HG03103 (cell line): Measurements from ENCODE around the gene CEP44.
"Not testable (repeated sequence)": the region's sequence is repeated elsewhere in the genome, so short reads cannot be mapped to it uniquely, and the experiment has no call there.

Experiments
- ATAC-seq: cut with Tn5 transposase; IDR thresholded peaks from one replicate; pipeline ENCODE4 v1.9.1; 2021; ENCODE audit warnings: low read depth; ENCODE audit not compliant: unreplicated experiment

Gene CEP44, protein sequence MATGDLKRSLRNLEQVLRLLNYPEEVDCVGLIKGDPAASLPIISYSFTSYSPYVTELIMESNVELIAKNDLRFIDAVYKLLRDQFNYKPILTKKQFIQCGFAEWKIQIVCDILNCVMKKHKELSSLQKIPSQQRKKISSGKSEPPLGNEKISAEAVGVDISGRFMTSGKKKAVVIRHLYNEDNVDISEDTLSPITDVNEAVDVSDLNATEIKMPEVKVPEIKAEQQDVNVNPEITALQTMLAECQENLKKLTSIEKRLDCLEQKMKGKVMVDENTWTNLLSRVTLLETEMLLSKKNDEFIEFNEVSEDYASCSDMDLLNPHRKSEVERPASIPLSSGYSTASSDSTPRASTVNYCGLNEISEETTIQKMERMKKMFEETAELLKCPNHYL

DNA sequence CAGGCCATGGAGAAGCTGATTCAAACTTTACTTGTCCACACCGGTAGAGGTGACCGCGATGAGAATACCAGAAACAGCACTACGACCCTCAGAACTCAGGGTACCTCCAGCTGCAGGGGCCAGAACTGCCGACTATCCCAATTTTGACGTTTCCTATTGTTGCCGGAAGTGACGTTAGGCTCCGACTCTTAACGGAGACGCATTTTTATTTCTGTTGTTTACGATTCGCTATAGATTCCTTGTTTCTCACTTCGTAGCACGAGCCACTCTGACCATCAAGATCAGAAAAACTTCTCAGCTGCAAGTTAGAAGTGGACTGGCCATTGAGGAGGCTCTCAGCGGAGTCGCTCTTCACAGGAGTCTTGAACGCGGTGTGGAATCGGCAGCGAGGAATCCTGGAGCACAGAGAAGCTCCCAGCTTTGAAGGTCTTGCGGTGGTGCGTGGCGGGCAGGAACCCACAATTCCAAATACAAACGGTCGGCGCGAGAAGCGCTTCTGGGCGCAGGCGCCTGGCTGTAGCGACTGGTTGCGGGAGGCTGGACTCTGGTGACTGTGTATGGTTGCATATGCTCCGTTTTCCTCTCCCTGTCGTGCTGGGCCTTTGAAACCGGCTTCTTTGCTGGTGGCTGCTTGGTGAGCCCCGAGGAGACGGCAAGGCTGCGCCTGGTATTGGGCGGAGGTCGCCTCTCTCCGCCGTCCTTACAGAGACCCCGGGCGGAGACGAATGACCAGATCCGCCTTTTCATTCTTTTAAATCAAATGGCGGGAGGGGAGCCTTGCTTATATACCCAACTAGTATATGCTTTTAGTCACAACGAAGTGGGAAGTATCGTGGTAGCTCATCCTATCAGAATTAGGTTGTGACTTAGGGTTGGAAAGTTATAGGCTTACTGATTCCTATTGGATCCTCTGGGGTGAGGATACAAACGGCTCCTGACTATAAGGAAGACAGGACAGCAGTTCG is at the start of gene CEP44, which contains the start of gene FBXO8:
Gene CEP44, plus strand, starts transcription at position 405 of the 965 bp plus-strand sequence. CDS start 15,211 bp downstream, outside the sequence.
Gene FBXO8, minus strand, starts transcription at position 161 of the 965 bp plus-strand sequence. CDS start 20,575 bp downstream, outside the sequence.
- peak; percentile 54 for ATAC-seq

DNA sequence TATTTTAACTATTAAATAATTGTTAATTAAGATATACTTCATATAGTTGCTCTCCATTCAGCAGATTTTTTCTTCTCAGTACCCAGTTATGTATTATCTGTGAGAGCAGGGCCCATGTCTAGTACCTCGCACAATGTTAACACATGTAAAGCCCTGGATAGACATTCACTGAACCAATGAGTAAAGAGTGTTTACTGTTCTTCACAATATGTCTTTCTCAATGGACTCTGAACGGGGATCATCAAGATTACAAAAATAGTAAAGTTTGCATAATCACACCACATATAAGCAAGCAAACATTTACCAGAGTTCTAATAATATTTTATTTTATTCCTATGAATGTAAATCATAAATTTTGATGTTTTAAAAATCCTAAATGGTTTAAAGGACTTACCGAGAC is 47.4 kb upstream of the CEP44 start:
- ATAC-seq: no peak

DNA sequence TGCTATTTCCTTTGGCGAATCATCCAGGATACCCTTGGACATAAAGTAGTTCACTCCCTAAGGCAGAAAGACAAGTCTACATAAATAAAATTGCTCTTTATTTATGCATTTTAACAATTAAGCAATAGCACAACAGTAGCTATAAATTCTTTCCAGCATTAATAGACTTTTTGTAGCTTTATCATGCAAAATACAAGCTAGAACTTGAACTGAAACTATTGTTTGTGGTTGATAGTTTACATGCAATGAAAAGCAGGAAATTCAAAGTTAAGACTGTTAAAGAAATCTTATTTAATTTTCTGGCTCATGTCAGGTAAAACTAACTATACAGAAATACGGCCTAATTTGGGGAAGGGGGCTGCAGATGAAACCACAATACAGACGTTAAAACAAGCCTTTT is 42.5 kb upstream of the CEP44 start:
- ATAC-seq: no peak

DNA sequence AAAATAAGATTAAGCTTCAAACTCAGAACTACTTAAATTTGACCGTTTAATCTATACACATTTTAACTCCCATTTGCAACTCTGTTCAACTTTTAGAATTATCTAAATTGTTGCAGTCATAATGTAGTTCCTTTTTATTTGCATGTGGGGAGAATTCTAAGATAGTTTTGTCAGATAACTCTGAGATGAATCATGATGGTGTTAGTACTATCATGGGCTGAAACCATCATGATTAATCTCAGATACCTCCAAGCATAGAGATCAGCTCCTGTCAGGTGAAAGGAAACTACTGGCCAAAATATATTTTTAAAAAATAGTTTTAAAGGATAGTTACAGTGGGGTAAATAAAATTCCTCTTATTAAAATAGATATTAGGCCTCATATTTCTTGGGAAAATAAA is 39.3 kb upstream of the CEP44 start:
- no peak for ATAC-seq

DNA sequence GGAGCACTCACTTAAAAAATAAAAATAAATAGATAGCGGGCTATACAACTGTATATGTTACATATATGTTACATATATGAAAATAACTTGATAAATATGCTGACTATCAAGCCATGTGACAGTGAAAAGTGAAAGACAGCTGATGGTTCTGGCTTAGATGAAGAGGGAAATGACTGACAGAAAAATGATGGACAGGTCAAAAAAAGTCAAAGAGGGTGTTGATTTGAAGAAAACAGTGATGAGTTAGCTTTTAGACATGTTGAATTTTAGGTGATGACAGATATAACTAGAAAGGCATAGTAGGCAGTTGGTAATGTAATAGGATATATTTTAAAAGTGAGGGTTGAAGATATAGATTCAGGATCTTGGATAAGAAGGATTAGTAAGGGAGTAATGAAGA is 38.0 kb upstream of the CEP44 start:
- ATAC-seq: no peak

DNA sequence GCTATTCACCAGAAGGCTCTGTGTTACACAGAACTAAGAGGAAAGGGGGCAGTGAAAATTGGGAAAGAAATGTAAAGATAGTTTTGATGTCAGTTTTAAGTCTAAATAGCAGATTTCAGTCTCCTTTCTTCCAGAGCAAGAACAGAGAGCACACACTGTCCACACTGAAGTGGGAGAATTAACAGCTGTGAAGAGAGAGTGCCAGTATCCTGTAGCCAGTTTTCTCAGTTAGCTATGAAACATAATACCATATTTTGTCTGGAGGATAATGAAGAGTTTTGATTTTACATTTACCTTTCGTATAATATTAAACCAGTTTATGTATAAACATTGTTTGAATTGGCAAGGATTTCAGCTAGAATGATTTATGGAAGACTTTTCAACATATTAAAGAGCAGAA is 35.3 kb upstream of the CEP44 start:
- ATAC-seq: no peak

DNA sequence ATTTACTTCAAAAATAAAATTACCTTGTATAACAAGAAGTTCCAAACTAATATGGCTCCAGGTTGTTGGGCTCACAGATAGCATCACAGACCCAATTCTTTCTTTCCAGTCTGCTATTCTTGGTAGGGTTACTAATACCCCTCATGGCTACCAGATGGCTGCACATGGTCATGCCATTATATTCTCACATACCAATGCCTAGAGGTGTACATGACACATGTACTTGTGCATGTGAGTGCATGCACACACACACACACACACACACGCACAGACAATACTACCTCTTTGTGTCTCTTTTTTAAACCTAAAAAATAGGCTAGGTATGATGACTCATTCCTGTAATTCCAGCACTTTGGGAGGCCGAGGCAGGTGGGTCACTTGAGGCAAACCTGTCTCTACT is 31.3 kb upstream of the CEP44 start:
- no peak for ATAC-seq

DNA sequence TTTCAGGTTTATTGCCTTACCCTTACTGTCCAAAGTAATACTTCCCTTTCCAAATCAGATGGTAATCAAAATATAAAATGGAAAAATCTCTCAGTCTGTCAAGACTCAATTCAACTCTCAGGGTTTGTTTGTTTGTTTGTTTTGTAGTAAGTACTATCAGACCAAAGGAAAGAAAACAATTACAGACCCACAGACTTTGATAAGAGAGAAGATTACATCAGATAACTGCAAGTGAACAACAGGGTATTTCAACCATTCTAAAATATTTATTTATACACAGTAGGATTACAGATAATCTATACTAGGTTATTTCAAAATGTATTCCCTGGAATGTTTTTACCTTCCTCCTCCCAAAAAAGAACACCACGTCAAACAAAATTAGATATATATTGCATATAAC is 29.1 kb upstream of the CEP44 start:
- ATAC-seq: no peak

DNA sequence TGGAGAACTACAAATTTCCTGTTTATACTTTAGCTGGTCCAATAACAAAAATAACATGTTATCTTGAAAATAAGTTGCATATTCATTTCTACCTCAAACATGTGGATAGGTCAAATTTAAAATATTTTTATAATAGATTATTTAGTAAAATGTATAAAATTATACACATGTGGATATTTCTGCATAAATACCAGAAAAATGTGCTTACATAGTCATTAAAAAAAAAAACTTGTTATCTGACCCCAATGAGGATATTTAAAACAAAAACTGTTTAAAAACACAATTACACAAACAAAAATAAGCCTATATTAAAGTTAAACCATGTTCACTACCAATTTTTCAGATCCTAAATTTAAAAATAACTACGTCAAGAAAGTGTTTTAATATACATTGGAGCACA is 28.3 kb upstream of the CEP44 start:
- ATAC-seq: no peak

DNA sequence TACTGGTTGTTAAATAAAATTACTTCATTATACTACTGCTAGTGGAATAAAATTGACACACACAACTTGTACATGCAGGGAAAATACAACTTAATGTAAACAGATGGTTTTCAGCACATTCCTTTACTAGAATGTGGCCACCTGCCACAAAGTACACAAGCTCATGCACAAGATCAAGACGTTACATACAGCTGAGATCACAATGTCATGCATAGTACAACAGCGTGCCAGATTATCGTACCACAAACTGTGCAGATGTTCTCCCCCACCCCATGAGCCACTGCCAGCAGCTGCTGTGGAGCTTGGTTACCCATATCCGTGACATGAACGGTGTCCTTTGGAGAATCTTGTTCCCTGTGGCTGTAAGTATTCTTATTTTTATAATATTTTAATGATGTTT is 27.9 kb upstream of the CEP44 start:
- ATAC-seq: no peak

DNA sequence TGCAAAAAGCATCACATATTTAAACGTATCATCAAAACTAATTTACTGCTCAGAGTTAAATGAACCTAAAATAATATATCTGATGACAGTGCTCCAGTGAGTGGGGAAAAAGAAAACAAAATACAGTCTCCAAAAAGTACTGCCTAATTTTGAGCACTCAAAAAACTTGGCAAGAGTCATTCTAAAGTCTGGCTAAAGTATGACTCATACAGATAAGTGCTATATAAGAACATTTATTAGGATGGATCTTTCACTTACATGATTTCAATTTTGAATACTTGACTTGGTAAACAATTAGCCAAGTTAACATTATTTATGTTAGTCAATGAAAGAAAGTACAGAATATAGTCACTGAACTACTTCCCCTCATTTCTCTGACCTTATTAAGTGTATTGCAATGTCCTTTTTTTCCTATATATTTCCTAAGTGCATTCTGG is 27.4 kb upstream of the CEP44 start:
- no peak for ATAC-seq

DNA sequence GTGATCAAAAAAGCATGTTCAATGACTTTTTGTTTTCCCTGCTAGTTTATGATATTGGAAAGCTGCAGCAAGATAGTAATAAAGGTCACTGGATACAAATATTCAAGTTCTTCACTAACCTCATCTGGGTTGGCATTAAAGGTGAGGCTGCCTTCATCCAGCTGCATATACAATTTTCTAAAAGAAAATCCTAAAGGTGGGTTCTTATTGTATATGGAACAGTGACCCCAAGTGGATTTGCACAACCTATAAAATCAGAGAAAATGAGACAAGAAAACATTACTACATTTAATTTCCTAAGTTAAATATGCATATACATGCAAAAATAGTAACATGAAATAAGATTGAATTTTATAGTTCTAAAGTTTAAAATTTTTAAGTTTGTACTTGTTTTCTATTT is 24.1 kb upstream of the CEP44 start:
- ATAC-seq: no peak

DNA sequence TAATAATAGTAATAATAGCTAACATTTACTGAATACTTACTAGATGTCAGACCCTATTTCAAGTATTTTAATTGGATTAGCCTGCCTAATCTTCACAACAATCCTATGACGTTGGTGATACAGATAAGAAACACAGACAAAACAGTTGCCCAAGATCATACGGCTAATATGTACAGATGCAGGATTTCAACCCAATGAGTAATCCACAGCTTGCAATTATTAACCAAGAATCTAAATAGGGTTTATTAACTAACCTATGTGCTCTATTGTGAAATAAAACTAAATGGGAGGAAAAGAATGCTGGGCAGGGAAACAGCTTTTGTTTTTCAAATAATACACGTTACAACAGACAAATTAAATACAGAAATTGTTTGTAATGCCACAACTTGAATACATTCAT is 23.6 kb upstream of the CEP44 start:
- ATAC-seq: no peak

DNA sequence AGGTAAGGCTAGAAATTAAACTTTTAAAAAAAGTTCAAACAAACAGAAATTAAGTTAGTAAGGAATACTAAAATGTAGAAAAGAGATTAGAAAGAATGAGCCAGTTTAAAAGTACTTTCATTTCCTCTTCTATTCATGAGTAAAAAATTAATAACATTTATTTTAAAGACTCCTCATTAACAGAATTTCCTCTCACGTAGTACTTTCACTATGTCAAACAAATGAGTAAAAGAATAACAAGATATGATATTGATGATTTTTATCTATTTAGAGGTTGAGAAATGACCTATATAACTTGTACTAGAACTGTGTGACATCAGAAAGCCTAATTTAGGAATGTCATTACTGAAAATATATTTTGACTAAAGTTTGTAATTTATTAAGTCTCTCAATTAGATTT is 22.3 kb upstream of the CEP44 start:
- ATAC-seq: not testable (repeated sequence)

DNA sequence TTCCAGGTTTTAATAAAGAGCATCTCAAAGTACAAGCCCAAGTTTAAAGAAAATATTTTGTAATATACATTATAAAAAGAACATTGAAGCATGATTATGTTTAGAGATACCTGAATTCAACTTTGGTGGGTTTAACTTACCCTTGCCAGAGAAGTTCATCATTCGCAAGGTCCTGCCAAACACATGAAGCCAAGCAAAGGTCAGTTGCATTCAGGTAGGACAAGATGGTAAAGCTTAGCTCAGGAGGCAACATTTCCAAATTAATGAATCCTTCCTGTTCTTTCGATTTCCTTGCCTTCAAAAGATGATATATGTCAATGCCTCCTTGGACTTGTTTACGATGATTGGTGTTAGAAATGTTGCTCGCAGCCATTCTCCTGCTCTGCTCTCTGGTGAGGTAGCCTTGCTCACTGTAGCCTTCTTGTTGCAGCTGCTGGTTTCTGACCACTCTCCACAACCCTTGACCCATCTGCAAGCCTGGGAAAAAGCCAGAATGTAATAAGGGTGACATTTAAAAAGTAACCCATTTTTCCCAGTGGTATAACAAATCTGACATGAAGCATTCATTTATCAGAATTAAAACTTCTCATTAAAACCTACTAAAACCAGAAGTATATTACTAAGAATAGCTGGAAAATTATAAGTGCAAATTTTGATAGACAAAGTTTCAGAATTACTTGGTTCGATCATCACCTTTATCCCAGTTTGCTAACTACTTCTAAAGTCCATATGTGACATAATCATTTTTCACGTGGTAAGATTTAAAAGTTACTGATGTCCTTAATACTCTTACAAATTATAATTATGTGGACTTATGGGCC is 20.9 kb upstream of the CEP44 start:
- no peak for ATAC-seq

DNA sequence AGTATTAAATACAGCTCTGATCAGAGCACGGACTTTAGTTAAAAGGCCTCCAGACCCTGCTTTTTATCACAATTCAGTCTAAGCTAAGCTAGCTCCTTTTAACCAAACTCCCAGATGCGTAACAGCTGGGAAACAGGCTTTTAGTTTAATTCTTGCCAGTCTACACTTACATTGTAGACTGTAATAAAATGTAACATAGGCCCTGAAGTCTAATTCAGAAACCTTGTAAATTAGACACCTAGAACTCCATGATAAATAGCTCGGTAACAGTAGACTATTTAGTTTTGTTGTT is 20.3 kb upstream of the CEP44 start:
- no peak for ATAC-seq

DNA sequence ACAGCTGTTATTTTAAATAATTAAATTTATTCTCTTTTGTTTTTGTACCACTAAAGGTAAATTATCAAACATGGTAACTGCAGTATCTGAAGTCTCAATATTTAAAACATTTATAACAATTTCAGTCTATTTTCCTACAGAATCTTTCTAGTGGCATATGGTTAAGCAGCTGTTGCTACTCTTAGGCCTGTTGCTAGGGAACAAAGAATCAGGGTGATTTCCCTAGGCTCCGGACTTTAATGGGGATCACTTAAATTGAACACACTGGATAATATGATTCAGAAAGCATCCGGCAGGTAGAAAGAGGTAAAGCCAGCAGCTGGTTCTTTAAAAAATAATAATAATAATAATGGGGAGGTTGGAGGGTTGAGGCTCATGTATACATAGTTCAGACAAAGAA is 17.8 kb upstream of the CEP44 start:
- no peak for ATAC-seq

DNA sequence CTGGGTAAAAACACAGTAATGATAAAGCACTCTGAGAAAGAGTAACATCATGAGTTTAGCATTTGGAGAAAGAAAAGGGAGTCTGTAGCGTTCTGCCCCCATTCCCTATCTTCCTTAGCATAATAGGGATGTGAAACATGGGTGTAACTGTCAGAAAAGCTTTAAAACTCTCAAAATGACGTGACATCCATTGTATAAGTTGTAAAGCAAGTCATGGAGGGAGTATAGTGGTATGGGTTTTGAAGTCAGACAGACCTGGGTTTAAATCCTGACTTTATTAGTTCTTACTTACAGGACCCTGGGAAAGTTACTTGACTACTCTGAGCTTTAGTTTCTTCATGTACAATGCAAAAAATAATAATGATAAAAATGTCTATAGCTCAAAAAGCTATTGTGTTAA is 17.3 kb upstream of the CEP44 start:
- ATAC-seq: no peak

DNA sequence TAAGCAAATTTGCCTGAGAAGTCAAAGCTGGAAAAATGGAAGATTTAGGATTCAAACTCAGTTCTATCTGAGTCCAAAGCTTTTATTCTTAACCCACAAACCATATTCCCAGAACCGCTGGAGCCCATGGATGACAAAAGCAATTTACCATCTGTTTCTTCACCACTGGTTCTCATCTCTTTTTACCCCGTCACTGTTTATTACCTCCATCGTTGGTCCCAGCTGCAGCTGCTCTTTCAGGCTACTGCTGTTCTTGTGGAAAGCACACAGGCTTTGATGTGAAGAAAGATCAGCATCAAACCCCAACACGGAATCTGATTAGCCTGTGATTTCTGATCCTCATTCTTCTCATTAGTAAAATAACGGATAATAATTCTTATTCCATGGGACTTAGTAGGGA is 9.8 kb upstream of the CEP44 start:
- no peak for ATAC-seq

DNA sequence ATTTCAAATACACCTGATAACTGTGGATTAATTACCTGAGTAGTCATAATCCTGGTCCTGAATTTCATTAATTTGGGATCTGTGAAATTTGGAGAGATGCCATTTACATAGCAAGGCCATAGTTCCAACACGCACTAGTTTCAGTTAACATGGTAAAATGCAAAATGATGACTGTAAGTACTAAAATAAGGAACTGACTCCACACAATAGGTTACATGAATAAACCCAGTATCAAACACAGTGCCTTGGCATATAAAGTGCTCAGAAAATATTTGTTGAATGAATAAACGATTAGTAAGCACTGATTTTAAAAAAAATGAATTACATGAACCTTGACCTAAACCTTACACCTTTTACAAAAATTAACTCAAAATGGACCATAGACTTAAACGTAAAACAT is 9.3 kb upstream of the CEP44 start:
- ATAC-seq: no peak

DNA sequence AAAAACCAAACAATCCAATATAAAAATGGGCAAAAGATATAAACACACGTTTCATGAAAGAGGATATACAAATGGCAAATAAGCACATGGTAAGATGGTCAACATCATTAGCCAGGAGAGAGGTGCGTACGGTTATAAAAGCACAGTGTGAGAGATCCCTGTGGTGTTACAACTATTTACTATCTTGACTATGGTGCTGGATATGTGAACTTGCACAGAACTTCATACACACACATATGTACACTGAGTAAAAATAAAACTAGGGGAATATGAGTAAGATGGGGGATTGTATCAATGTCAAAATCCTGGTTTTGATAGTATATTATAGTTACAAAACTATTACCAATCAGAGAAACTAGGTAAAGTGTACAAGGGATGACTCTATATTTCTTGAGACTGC is 8.6 kb upstream of the CEP44 start:
- no peak for ATAC-seq
